ENCODE measurements around the gene HOXD10.

DNA sequence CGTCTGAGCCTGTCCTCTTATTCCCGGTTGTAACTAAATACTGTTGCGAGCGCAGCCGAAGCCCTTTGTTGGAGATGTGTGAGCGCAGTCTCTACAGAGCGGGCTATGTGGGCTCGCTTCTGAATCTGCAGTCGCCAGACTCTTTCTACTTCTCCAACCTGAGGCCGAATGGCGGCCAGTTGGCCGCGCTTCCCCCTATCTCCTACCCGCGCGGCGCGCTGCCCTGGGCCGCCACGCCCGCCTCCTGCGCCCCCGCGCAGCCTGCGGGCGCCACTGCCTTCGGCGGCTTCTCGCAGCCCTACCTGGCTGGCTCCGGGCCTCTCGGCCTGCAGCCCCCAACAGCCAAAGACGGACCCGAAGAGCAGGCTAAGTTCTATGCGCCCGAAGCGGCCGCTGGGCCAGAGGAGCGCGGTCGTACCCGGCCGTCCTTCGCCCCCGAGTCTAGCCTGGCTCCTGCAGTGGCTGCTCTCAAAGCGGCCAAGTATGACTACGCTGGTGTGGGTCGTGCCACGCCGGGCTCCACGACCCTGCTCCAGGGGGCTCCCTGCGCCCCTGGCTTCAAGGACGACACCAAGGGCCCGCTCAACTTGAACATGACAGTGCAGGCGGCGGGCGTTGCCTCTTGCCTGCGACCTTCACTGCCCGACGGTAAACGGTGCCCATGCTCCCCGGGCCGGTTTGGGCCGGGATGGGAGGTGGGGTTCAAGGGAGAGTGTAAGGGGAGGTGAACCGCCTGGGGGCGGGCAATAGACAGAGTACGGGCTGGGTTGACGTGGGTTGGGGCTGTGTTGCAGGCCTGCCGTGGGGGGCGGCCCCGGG, 16.6 kb upstream of the HOXD10 start, which contains the start of gene HOXD12:
- no peak for TF ChIP-seq EP300 (conservative IDR thresholded peaks at IDR 0.05; ENCODE audit: poor library complexity, severe bottlenecking)
- TF ChIP-seq, protein P1, sequence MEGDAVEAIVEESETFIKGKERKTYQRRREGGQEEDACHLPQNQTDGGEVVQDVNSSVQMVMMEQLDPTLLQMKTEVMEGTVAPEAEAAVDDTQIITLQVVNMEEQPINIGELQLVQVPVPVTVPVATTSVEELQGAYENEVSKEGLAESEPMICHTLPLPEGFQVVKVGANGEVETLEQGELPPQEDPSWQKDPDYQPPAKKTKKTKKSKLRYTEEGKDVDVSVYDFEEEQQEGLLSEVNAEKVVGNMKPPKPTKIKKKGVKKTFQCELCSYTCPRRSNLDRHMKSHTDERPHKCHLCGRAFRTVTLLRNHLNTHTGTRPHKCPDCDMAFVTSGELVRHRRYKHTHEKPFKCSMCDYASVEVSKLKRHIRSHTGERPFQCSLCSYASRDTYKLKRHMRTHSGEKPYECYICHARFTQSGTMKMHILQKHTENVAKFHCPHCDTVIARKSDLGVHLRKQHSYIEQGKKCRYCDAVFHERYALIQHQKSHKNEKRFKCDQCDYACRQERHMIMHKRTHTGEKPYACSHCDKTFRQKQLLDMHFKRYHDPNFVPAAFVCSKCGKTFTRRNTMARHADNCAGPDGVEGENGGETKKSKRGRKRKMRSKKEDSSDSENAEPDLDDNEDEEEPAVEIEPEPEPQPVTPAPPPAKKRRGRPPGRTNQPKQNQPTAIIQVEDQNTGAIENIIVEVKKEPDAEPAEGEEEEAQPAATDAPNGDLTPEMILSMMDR (IDR thresholded peaks at IDR 0.05; ENCODE audit: poor library complexity, severe bottlenecking), result no peak
- peak; percentile 67 for TF ChIP-seq EZH2 (IDR thresholded peaks at IDR 0.05; ENCODE audit: borderline replicate concordance, insufficient read depth, low read length, poor library complexity, severe bottlenecking)
- no peak for TF ChIP-seq POLR2AphosphoS5 (IDR thresholded peaks at IDR 0.05)
- no peak for TF ChIP-seq SMC3 (conservative IDR thresholded peaks at IDR 0.05; ENCODE audit: poor library complexity)
- TF ChIP-seq MXI1 (conservative IDR thresholded peaks at IDR 0.05; ENCODE audit: poor library complexity, severe bottlenecking), result no peak
- TF ChIP-seq TAF1 (IDR thresholded peaks at IDR 0.05; ENCODE audit: low read depth), result no peak
- no peak for TF ChIP-seq RAD21 (conservative IDR thresholded peaks at IDR 0.05)
